ENCODE data around the gene MYMK.

MYMK gene

GRCh38 chr9:133516256-133516960 is 8.4 kb downstream of the MYMK start:
- DNase-seq = no peak

GRCh38 chr9:133515615-133516255 is 9.0 kb downstream of the MYMK start:
- DNase-seq = no peak

- no peak for DNase-seq
These were observed 9.5 kb downstream of the MYMK start for GRCh38 chr9:133515240-133515610.

GRCh38 chr9:133514460-133515239 is 10.1 kb downstream of the MYMK start:
- no peak for DNase-seq

- DNase-seq = peak; percentile 53
These were observed 11.3 kb downstream of the MYMK start for GRCh38 chr9:133513214-133514100.

- DNase-seq = no peak
These were observed 12.2 kb downstream of the MYMK start for GRCh38 chr9:133512253-133513213.

- DNase-seq = no peak
These were observed 13.2 kb downstream of the MYMK start for GRCh38 chr9:133511607-133512006.

GRCh38 chr9:133510926-133511505 is 13.7 kb downstream of the MYMK start:
- no peak for DNase-seq

- peak; percentile 46 for DNase-seq
These were observed 15.3 kb downstream of the MYMK start for GRCh38 chr9:133509179-133510083.

GRCh38 chr9:133508046-133508445 is 16.7 kb downstream of the MYMK start:
- DNase-seq = no peak

GRCh38 chr9:133507246-133507965 is 17.4 kb downstream of the MYMK start:
- no peak for DNase-seq

- no peak for DNase-seq
These were observed 18.1 kb downstream of the MYMK start for GRCh38 chr9:133506653-133507038.

- DNase-seq = no peak
These were observed 18.7 kb downstream of the MYMK start for GRCh38 chr9:133505901-133506652.

- no peak for DNase-seq
These were observed 19.5 kb downstream of the MYMK start for GRCh38 chr9:133505186-133505830.

- no peak for DNase-seq
These were observed 22.6 kb downstream of the MYMK start for GRCh38 chr9:133502112-133502511.

GRCh38 chr9:133499892-133500270 is 24.9 kb downstream of the MYMK start:
- DNase-seq = no peak

GRCh38 chr9:133499132-133499891 is 25.4 kb downstream of the MYMK start:
- no peak for DNase-seq
